NCI-H128 (cell line): Measurements from ENCODE around the gene MBNL2.
A peak's percentile ranks its signal among the peaks of the same experiment; 100 is the strongest.
"Not testable (repeated sequence)": the region's sequence is repeated elsewhere in the genome, so short reads cannot be mapped to it uniquely, and the experiment has no call there.

Source experiments
- DNase-seq: peaks from one replicate; lab custom pipeline; 2025; ENCODE audit not compliant: unreplicated experiment; lab: John Stamatoyannopoulos, UW

MBNL2 gene

GRCh38 chr13:97344265-97345175 lies 122.4 kb downstream of the MBNL2 start:
- peak; percentile 17 for DNase-seq

GRCh38 chr13:97346097-97346496 lies 124.0 kb downstream of the MBNL2 start:
- DNase-seq = no peak

GRCh38 chr13:97346561-97347254 lies 124.6 kb downstream of the MBNL2 start:
- no peak for DNase-seq

GRCh38 chr13:97347255-97347932 lies 125.3 kb downstream of the MBNL2 start:
- DNase-seq = no peak

GRCh38 chr13:97348569-97349100 lies 126.5 kb downstream of the MBNL2 start:
- DNase-seq = no peak

GRCh38 chr13:97352012-97352411 lies 129.9 kb downstream of the MBNL2 start:
- DNase-seq = not testable (repeated sequence)

GRCh38 chr13:97352815-97353214 lies 130.7 kb downstream of the MBNL2 start:
- no peak for DNase-seq

- no peak for DNase-seq
These were observed 132.0 kb downstream of the MBNL2 start for GRCh38 chr13:97353927-97354675.

GRCh38 chr13:97354808-97355207 lies 132.7 kb downstream of the MBNL2 start:
- no peak for DNase-seq

GRCh38 chr13:97356592-97356991 lies 134.5 kb downstream of the MBNL2 start:
- no peak for DNase-seq

GRCh38 chr13:97359181-97360057 lies 137.3 kb downstream of the MBNL2 start:
- DNase-seq = peak; percentile 18

GRCh38 chr13:97360610-97361009 lies 138.5 kb downstream of the MBNL2 start:
- DNase-seq = no peak

- no peak for DNase-seq
These were observed 141.9 kb downstream of the MBNL2 start for GRCh38 chr13:97364031-97364430.

GRCh38 chr13:97364827-97365226 lies 142.7 kb downstream of the MBNL2 start:
- DNase-seq = no peak

GRCh38 chr13:97366172-97366688 lies 144.1 kb downstream of the MBNL2 start:
- DNase-seq = no peak

- no peak for DNase-seq
These were observed 145.1 kb downstream of the MBNL2 start for GRCh38 chr13:97367016-97367822.

GRCh38 chr13:97369261-97369893 lies 147.2 kb downstream of the MBNL2 start:
- DNase-seq = no peak

GRCh38 chr13:97371486-97372109 lies 149.5 kb downstream of the MBNL2 start:
- no peak for DNase-seq
